Bronchial epithelial cell (primary cell): ENCODE results near the gene SUDS3. TPM values are rescaled to one million over a fixed set of nuclear protein-coding genes. Genes with fewer than 3 reads are reported as not detected.

ENCODE experiments used
- DNase-seq: peaks from one replicate; pipeline ENCODE4 v3.0.0-alpha.2; 2010; ENCODE audit warnings: low read depth
- FAIRE-seq: peaks from 2 replicates; lab custom pipeline; 2011; peaks lifted over from hg19 to GRCh38; lab: Jason Lieb, UNC
- H3K27me3 ChIP-seq: 2 replicates; pipeline ENCODE4 v1.5.1; 2011; ENCODE audit warnings: low read length; ENCODE audit not compliant: control insufficient read depth, insufficient read depth
- H3K36me3 ChIP-seq: 2 replicates; pipeline ENCODE4 v1.5.1; 2011; ENCODE audit warnings: low read length; ENCODE audit not compliant: control insufficient read depth, insufficient read depth
- H3K4me3 ChIP-seq: 2 replicates; pipeline ENCODE4 v1.5.1; 2011; ENCODE audit warnings: mild to moderate bottlenecking, low read depth, low read length, control low read depth
- CTCF ChIP-seq: IDR thresholded peaks from 2 replicates; pipeline ENCODE4 v1.5.1; 2011; ENCODE audit warnings: mild to moderate bottlenecking, moderate library complexity, low read length, control low read depth, inconsistent platforms; ENCODE audit not compliant: insufficient read depth, severe bottlenecking
- total RNA-seq: library from RNA; depleted of rRNA; stranded (reverse); fragments of >200 nt; gene quantifications from 2 replicates; pipeline ENCODE4 v1.2.1, GENCODE V29; 2014

SUDS3 gene
- total RNA-seq, 1 donor from 2014 or later: 32.9 TPM

- H3K27me3 ChIP-seq: no peaks in the 10 kb centered on the region
- DNase-seq: no peak
- TF ChIP-seq CTCF: no peak
- H3K36me3 ChIP-seq: no peaks in the 10 kb centered on the region
- FAIRE-seq: no peak
- no peak overlapping the region for H3K4me3 ChIP-seq
Measured at GRCh38 chr12:118455327-118455726, 79.0 kb downstream of the SUDS3 start.

- no peak for FAIRE-seq
- DNase-seq: peak; percentile 12
- no peak overlapping the region for H3K4me3 ChIP-seq
- H3K27me3 ChIP-seq: no peaks in the 10 kb centered on the region
- no peaks in the 10 kb centered on the region for H3K36me3 ChIP-seq
- no peak for TF ChIP-seq CTCF
Measured at GRCh38 chr12:118456741-118457140, 80.4 kb downstream of the SUDS3 start.

- no peaks in the 10 kb centered on the region for H3K27me3 ChIP-seq
- no peaks in the 10 kb centered on the region for H3K36me3 ChIP-seq
- DNase-seq (no peak), FAIRE-seq (no peak)
- no peak for TF ChIP-seq CTCF
- no peak overlapping the region for H3K4me3 ChIP-seq
Measured at GRCh38 chr12:118459110-118459509, 82.8 kb downstream of the SUDS3 start.

- Histone ChIP-seq H3K36me3 (no peaks in the 10 kb centered on the region), H3K4me3 (no peak overlapping the region), H3K27me3 (no peaks in the 10 kb centered on the region)
- no peak for FAIRE-seq
- DNase-seq: peak; percentile 32
- TF ChIP-seq CTCF: no peak
Measured at GRCh38 chr12:118463677-118464076, 87.3 kb downstream of the SUDS3 start.

GRCh38 chr12:118465706-118466105 is 89.4 kb downstream of the SUDS3 start:
- H3K36me3 ChIP-seq: no peaks in the 10 kb centered on the region
- no peak for TF ChIP-seq CTCF
- H3K27me3 ChIP-seq: no peaks in the 10 kb centered on the region
- H3K4me3 ChIP-seq: no peak overlapping the region
- no peak for FAIRE-seq
- no peak for DNase-seq

Other genes with a start within 250 kb of the SUDS3 start
- 168 and 180 TPM in 2 replicates for gene PEBP1, start 240.4 kb upstream of the SUDS3 start, total RNA-seq
- gene TAOK3, start 3.6 kb upstream of the SUDS3 start, total RNA-seq: 25.3 and 34.3 TPM in 2 replicates